Effector memory CD8-positive, alpha-beta T cell (primary cell): ENCODE data around the gene ZNF419.
"Not testable (repeated sequence)": the region's sequence is repeated elsewhere in the genome, so short reads cannot be mapped to it uniquely, and the experiment has no call there.

ENCODE experiments used
- ATAC-seq: fragments of 150-1000 bp; cut with Tn5 transposase; replicated peaks from 2 replicates; pipeline ENCODE4 v1.10.0; 2021; ENCODE audit warnings: mild to moderate bottlenecking, moderate library complexity
- DNase-seq, 3 experiments: peaks; one replicate each; pipeline ENCODE4 v3.0.0; 2021
- H3K27ac Mint-ChIP-seq, 2 donors: one replicate each; pipeline ENCODE4 v1.8.0; 2022; ENCODE audit warnings: mild to moderate bottlenecking in 2 of 2, mixed read lengths in 2 of 2, moderate library complexity in 2 of 2
- H3K27me3 Mint-ChIP-seq, 2 donors: one replicate each; pipeline ENCODE4 v1.8.0; 2022; ENCODE audit warnings: mixed read lengths in 2 of 2
- H3K36me3 Mint-ChIP-seq: one replicate; pipeline ENCODE4 v1.8.0; 2022; ENCODE audit warnings: mild to moderate bottlenecking, moderate library complexity, mixed read lengths; ENCODE audit not compliant: insufficient read depth
- H3K4me1 Mint-ChIP-seq, 2 donors: one replicate each; pipeline ENCODE4 v1.8.0; 2022; ENCODE audit warnings: low read depth in 2 of 2, mixed read lengths in 2 of 2
- H3K4me3 Mint-ChIP-seq, 2 donors: one replicate each; pipeline ENCODE4 v1.8.0; 2022; ENCODE audit warnings: mild to moderate bottlenecking in 2 of 2, mixed read lengths in 2 of 2, moderate library complexity in 2 of 2
- H3K9me3 Mint-ChIP-seq, 2 donors: one replicate each; pipeline ENCODE4 v1.8.0; 2022; ENCODE audit warnings: mixed read lengths in 2 of 2
- total RNA-seq, 9 experiments: gene quantifications; one replicate each; lab custom pipeline; 2026; lab: John Stamatoyannopoulos, UW

Gene ZNF419
- 5.9 to 28.4 (median 11.4) reads per million in 9 experiments for total RNA-seq

- H3K4me1 Mint-ChIP-seq = peaks cover 16 to 20% of the 10 kb centered on the region in 2 donors
Measured at GRCh38 chr19:57487477-57488298, at the start of gene ZNF419. Gene ZNF419 (plus strand): TSS chr19:57487750. CDS start chr19:57487951, 201 bp downstream.

GRCh38 chr19:57437931-57438330 lies 49.6 kb upstream of the ZNF419 start:
- Mint-ChIP-seq H3K9me3 (peaks cover 4 to 39% of the 10 kb centered on the region in 2 donors), H3K4me1 (peaks cover 30 to 37% of the 10 kb centered on the region in 2 donors), H3K36me3 (peaks cover 11% of the 10 kb centered on the region), H3K27me3 (no peaks in the 10 kb centered on the region), H3K4me3 (no peak overlapping the region), H3K27ac (no peak overlapping the region)
- ATAC-seq (no peak), DNase-seq (no peak)

More at GRCh38 chr19:57487477-57488298, at the start of gene ZNF419:
- Mint-ChIP-seq H3K36me3 (peaks cover 10% of the 10 kb centered on the region), H3K9me3 (peaks cover 23 to 41% of the 10 kb centered on the region in 2 donors), H3K27me3 (peaks cover 10 to 11% of the 10 kb centered on the region in 2 donors), H3K4me3 (peak within 1 kb of the TSS; percentile 74 to 77), H3K27ac (peak within 1 kb of the TSS; percentile 59 to 90)
- peak; percentile 97 for ATAC-seq
- peak; percentile 88 to 91 (median 89) for DNase-seq

GRCh38 chr19:57438925-57439324 lies 48.6 kb upstream of the ZNF419 start:
- H3K27me3 Mint-ChIP-seq = no peaks in the 10 kb centered on the region
- H3K9me3 Mint-ChIP-seq = peaks cover 4 to 40% of the 10 kb centered on the region in 2 donors
- DNase-seq (no peak), ATAC-seq (no peak)
- no peak overlapping the region for H3K4me3 Mint-ChIP-seq
- no peak overlapping the region for H3K27ac Mint-ChIP-seq
- H3K36me3 Mint-ChIP-seq = peaks cover 16% of the 10 kb centered on the region
- peaks cover 30 to 37% of the 10 kb centered on the region in 2 donors for H3K4me1 Mint-ChIP-seq

GRCh38 chr19:57441979-57442752 lies 45.4 kb upstream of the ZNF419 start:
- DNase-seq = no peak
- Mint-ChIP-seq H3K36me3 (peaks cover 11% of the 10 kb centered on the region), H3K4me1 (peaks cover 10 to 13% of the 10 kb centered on the region in 2 donors), H3K27me3 (no peaks in the 10 kb centered on the region), H3K4me3 (no peak overlapping the region), H3K9me3 (peaks cover 2 to 30% of the 10 kb centered on the region in 2 donors), H3K27ac (no peak overlapping the region)
- no peak for ATAC-seq

- ATAC-seq (no peak), DNase-seq (no peak)
- peaks cover 2 to 30% of the 10 kb centered on the region in 2 donors for H3K9me3 Mint-ChIP-seq
- no peak overlapping the region for H3K27ac Mint-ChIP-seq
- no peak overlapping the region for H3K4me3 Mint-ChIP-seq
- peaks cover 10 to 13% of the 10 kb centered on the region in 2 donors for H3K4me1 Mint-ChIP-seq
- H3K36me3 Mint-ChIP-seq = peaks cover 12% of the 10 kb centered on the region
- H3K27me3 Mint-ChIP-seq = no peaks in the 10 kb centered on the region
Measured at GRCh38 chr19:57443121-57443696, 44.3 kb upstream of the ZNF419 start.

GRCh38 chr19:57452307-57452706 lies 35.2 kb upstream of the ZNF419 start:
- no peak overlapping the region for H3K27ac Mint-ChIP-seq
- no peak overlapping the region for H3K4me3 Mint-ChIP-seq
- peaks cover 3 to 15% of the 10 kb centered on the region in 2 donors for H3K9me3 Mint-ChIP-seq
- ATAC-seq (no peak), DNase-seq (no peak)
- H3K27me3 Mint-ChIP-seq = no peaks in the 10 kb centered on the region
- no peaks in the 10 kb centered on the region for H3K4me1 Mint-ChIP-seq
- peaks cover under 1% of the 10 kb centered on the region for H3K36me3 Mint-ChIP-seq

- H3K27ac Mint-ChIP-seq = no peak overlapping the region
- peak; percentile 56 for ATAC-seq
- peak in 2 of 3 experiments; percentile 3 to 28 for DNase-seq
- peaks cover 0 to 19% of the 10 kb centered on the region in 2 donors for H3K9me3 Mint-ChIP-seq
- no peaks in the 10 kb centered on the region for H3K36me3 Mint-ChIP-seq
- H3K4me1 Mint-ChIP-seq = no peaks in the 10 kb centered on the region
- H3K4me3 Mint-ChIP-seq = no peak overlapping the region
- no peaks in the 10 kb centered on the region for H3K27me3 Mint-ChIP-seq
Measured at GRCh38 chr19:57465680-57466381, 21.7 kb upstream of the ZNF419 start.

- peaks cover 0 to 24% of the 10 kb centered on the region in 2 donors for H3K9me3 Mint-ChIP-seq
- H3K36me3 Mint-ChIP-seq = no peaks in the 10 kb centered on the region
- no peak for ATAC-seq
Measured at GRCh38 chr19:57466489-57466888, 21.1 kb upstream of the ZNF419 start.

GRCh38 chr19:57473646-57474045 lies 13.9 kb upstream of the ZNF419 start:
- peaks cover 4% of the 10 kb centered on the region for H3K36me3 Mint-ChIP-seq
- no peaks in the 10 kb centered on the region for H3K27me3 Mint-ChIP-seq
- no peak overlapping the region for H3K4me3 Mint-ChIP-seq
- H3K4me1 Mint-ChIP-seq = peaks cover 5 to 9% of the 10 kb centered on the region in 2 donors
- peaks cover 20 to 34% of the 10 kb centered on the region in 2 donors for H3K9me3 Mint-ChIP-seq
- ATAC-seq (no peak), DNase-seq (no peak)
- H3K27ac Mint-ChIP-seq = no peak overlapping the region

More at GRCh38 chr19:57466489-57466888, 21.1 kb upstream of the ZNF419 start:
- no peak for DNase-seq
- no peak overlapping the region for H3K4me3 Mint-ChIP-seq
- H3K4me1 Mint-ChIP-seq = no peaks in the 10 kb centered on the region
- H3K27me3 Mint-ChIP-seq = no peaks in the 10 kb centered on the region
- no peak overlapping the region for H3K27ac Mint-ChIP-seq

- H3K27ac Mint-ChIP-seq = peak within 1 kb of the TSS; percentile 84 to 96
- H3K27me3 Mint-ChIP-seq = peaks cover 10 to 12% of the 10 kb centered on the region in 2 donors
- H3K36me3 Mint-ChIP-seq = peaks cover 4% of the 10 kb centered on the region
- peak; percentile 74 to 88 (median 74) for DNase-seq
- peak within 1 kb of the TSS; percentile 80 to 93 for H3K4me3 Mint-ChIP-seq
- peaks cover 23 to 37% of the 10 kb centered on the region in 2 donors for H3K9me3 Mint-ChIP-seq
- H3K4me1 Mint-ChIP-seq = peaks cover 5 to 9% of the 10 kb centered on the region in 2 donors
- ATAC-seq = peak; percentile 100
Measured at GRCh38 chr19:57477191-57478008, 10.2 kb upstream of the ZNF419 start, which contains the start of gene ZNF772. Gene ZNF772 (minus strand): TSS chr19:57477566. CDS start chr19:57477309, 257 bp downstream.

GRCh38 chr19:57488299-57488644 lies 722 bp downstream of the ZNF419 start:
- Mint-ChIP-seq H3K27ac (peak overlapping the region; percentile 21 to 90), H3K4me1 (peaks cover 16 to 20% of the 10 kb centered on the region in 2 donors), H3K27me3 (peaks cover 10 to 11% of the 10 kb centered on the region in 2 donors), H3K36me3 (peaks cover 14% of the 10 kb centered on the region), H3K4me3 (peak overlapping the region; percentile 74 to 77), H3K9me3 (peaks cover 26 to 46% of the 10 kb centered on the region in 2 donors)
- not testable (repeated sequence) for DNase-seq, ATAC-seq

GRCh38 chr19:57499332-57499679 lies 11.8 kb downstream of the ZNF419 start:
- Mint-ChIP-seq H3K36me3 (peaks cover 17% of the 10 kb centered on the region), H3K9me3 (peaks cover 10 to 45% of the 10 kb centered on the region in 2 donors), H3K4me1 (peaks cover 20 to 34% of the 10 kb centered on the region in 2 donors), H3K27ac (peak overlapping the region; percentile 67), H3K4me3 (peak overlapping the region; percentile 43 to 77)
- H3K27me3 Mint-ChIP-seq, DNase-seq, ATAC-seq: not testable (repeated sequence)
